SHP77 (cell line): ENCODE measurements around the gene PHF14.
A peak's percentile ranks its signal among the peaks of the same experiment; 100 is the strongest.

Experiments
- DNase-seq, 2 experiments: peaks; one replicate each; lab custom pipeline; 2025; lab: John Stamatoyannopoulos, UW

Gene PHF14

DNA sequence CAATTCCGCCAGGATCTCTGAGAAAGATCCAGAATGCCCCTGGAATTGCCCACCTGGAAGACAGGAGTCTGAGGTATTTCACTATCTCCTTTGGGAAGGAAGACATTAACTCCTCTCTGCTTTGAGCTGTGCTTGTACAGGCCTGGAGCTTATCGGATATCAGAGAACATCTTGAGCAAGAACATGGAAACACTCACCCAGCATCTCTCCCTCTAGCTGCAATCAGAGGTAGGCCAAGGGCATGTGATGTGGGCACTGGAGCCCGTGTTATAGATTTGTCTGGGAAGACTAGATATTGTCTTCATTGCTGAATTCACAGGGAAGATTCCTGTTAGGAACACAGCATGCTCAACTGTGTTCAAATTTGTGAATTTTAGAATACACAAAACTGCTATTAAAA lies 233.9 kb downstream of the PHF14 start:
- peak in 1 of 2 experiments; percentile 6 for DNase-seq

- peak; percentile 21 to 44 for DNase-seq
Observed at GRCh38 chr7:11208883-11209465, 235.3 kb downstream of the PHF14 start.

DNA sequence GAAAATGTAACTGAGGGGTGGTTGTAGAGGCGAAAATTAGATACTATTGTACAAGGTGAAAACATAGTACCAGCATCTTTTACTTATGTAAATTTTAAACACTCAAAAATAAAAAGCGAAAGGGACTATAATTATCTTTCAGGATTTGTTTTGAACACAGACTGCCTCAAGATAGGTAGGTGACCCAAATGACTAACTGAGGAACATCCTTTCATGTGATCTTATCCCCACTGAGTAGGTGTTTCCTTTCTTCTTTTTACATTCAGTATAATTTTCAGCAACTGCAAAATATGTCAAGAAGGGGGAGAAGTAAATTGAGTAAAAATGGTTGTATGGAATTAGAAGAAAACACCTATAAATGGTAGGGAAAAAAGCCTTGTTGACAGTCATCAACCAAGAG lies 236.7 kb downstream of the PHF14 start:
- no peak for DNase-seq

- peak; percentile 84 to 86 for DNase-seq
Observed at GRCh38 chr7:11212080-11212711, 238.5 kb downstream of the PHF14 start.

DNA sequence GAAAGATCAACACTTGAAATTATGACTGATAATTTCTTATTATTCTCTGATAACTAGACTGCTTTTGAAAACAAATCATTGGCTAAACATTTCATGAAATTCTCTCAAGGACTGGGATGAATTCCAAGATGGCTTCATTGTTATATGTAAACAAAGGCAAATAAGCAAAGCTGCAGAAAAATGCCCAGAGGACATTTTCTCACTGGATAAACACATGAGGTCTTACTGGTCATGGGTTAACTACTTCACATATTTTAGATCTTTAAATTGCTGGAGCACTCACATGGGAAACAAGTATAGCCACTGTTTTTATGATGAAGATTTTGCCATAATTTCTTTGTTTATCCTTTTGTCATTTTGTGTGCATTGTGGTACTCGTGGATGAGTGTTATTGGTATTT lies 239.1 kb downstream of the PHF14 start:
- DNase-seq, result no peak

- no peak for DNase-seq
Observed at GRCh38 chr7:11213266-11213665, 239.6 kb downstream of the PHF14 start.

DNA sequence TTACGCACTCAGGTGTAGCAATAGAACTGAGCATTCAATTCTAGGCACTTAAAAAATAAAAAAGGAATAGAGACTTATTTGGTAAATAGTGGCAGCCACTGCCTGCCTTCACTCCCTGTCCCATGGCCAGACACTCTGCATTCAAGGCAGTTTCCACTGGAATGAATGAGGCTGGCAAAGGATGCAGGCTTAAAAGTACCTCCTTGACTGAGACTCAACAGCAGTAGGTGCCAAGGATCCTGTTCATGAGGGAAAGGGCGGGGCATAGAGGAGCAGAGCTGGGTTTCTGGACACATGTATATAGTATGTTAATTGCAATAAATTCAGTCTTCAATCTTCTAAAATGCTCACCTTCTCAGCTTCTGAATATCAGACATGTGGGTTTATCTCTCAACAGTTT lies 242.6 kb downstream of the PHF14 start:
- DNase-seq, result no peak

DNA sequence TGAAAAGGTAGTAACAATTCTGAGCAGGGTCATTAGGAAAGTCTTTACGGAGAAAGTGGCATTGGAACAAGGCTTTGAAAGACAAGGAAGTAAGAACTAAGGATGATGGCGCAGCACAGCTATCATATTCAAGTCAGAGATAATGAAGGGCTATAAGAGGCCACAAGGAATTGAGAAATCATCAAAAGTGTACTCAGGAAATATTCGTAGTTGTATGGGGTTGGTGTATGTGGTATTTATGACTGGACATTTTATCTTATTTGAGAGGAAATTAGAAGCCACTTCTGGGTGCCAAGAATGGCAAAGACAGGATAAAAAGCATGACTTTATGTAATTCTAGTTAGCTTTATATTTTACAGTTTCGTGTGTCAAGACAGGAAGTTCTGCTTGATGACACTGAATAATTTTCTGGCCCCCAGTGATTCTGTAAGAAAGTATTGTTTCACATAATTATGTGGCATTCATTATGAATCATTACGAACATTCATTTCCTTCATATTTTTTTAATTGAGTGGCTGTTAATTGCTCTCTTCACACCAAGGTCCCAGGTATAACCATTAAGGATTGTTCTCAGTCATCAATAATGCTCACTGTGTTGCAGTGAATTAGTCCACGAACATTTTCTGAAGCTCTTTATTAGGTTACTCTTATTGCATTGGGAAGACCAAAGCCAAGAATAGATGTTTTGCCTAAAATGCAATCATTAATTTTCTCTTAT lies 244.3 kb downstream of the PHF14 start:
- DNase-seq, result no peak
